Stomach (tissue), 9 donors: ENCODE data around the gene SLC17A9. TPM values are rescaled to one million over a fixed set of nuclear protein-coding genes. Genes with fewer than 3 reads are reported as not detected.

Experiments used
- DNase-seq, 2 donors: peaks; one replicate each; pipeline versions ENCODE4 v3.0.0 to v3.0.0-alpha.2; 2013 to 2019
- H3K27ac ChIP-seq, 5 donors: fragments of 200-600 bp in 4 of 5; sonication (generic) in 4 of 5; one replicate each; pipeline ENCODE4 v1.5.1; 2013 to 2019; ENCODE audit warnings: mild to moderate bottlenecking in 1 of 5, moderate library complexity in 1 of 5
- H3K27me3 ChIP-seq, 3 donors: fragments of 200-600 bp; sonication (generic); one replicate each; pipeline ENCODE4 v1.5.1; 2017 to 2019; ENCODE audit warnings: mixed run types in 1 of 3
- H3K36me3 ChIP-seq, 4 donors: fragments of 200-600 bp; sonication (generic); 1 replicate in 3 of 4; 2 replicates in 1 of 4; pipeline ENCODE4 v1.5.1; 2016 to 2019
- H3K4me1 ChIP-seq, 4 donors: fragments of 200-600 bp; sonication (generic); one replicate each; pipeline ENCODE4 v1.5.1; 2016 to 2019
- H3K4me3 ChIP-seq, 4 donors: fragments of 200-600 bp; sonication (generic) in 3 of 4; one replicate each; pipeline ENCODE4 v1.5.1; 2016 to 2019; ENCODE audit warnings: mild to moderate bottlenecking in 1 of 4
- H3K9me3 ChIP-seq, 4 donors: fragments of 200-600 bp; sonication (generic); one replicate each; pipeline ENCODE4 v1.5.1; 2016 to 2019
- EP300 ChIP-seq: sonication (generic); formaldehyde crosslinking; IDR thresholded peaks from one replicate; pipeline ENCODE4 v1.6.1; 2017; ENCODE audit warnings: antibody characterized with exemption
- POLR2A ChIP-seq, 4 donors: fragments of 450-650 bp; IDR thresholded peaks; one replicate each; pipeline ENCODE4 v1.6.1; 2016; ENCODE audit warnings: antibody characterized with exemption in 4 of 4, control low read depth in 2 of 4, mild to moderate bottlenecking in 1 of 4, moderate library complexity in 1 of 4
- POLR2AphosphoS5 ChIP-seq, 3 donors: sonication (generic); formaldehyde crosslinking; IDR thresholded peaks; one replicate each; pipeline ENCODE4 v1.6.1; 2016; ENCODE audit warnings: antibody characterized with exemption in 3 of 3
- WGBS, 5 donors: extraction: QIAGEN DNeasy Blood & Tissue Kit in 3 of 5; methylation state at CpG; one replicate each; pipeline versions ENCODE4 v1.1.5 to v1.1.7; 2013 to 2018; 5-methylcytosine and 5-hydroxymethylcytosine counted together
- intact Hi-C: fragments of 100-400 bp; cut with DNase I; formaldehyde crosslinking; loops from one replicate; pipeline ENCODE4 v1.15.1; 2023; ENCODE audit warnings: low total_unique reads
- polyA plus RNA-seq, 3 donors: library from polyadenylated mRNA; stranded (reverse); fragments of 200-250 nt; gene quantifications; one replicate each; pipeline ENCODE4 v1.2.3, GENCODE V29; 2013
- total RNA-seq, 5 donors: library from RNA; depleted of rRNA; stranded (reverse); fragments of >200 nt; gene quantifications; one replicate each; pipeline versions ENCODE4 v1.1.0 to v1.2.3, GENCODE V29; 2014 to 2016
- TF ChIP-seq, protein P1 (sequence below), 7 experiments: fragments of 450-650 bp in 4 of 7; fragments of 200-600 bp in 3 of 7; sonication (generic) in 3 of 7; IDR thresholded peaks; one replicate each; pipeline ENCODE4 v1.5.1; 2016 to 2019; ENCODE audit warnings: antibody characterized with exemption in 7 of 7, control low read depth in 2 of 7, mild to moderate bottlenecking in 1 of 7
- donor health status: healthy with polysubstance abuse.
- donor health status: Bipolar disorder and iron deficiency.
- donor health status: healthy.

SLC17A9 gene
- total and polyA plus RNA-seq, 8 donors = 1.1 to 76.4 (median 12.6) TPM

DNA sequence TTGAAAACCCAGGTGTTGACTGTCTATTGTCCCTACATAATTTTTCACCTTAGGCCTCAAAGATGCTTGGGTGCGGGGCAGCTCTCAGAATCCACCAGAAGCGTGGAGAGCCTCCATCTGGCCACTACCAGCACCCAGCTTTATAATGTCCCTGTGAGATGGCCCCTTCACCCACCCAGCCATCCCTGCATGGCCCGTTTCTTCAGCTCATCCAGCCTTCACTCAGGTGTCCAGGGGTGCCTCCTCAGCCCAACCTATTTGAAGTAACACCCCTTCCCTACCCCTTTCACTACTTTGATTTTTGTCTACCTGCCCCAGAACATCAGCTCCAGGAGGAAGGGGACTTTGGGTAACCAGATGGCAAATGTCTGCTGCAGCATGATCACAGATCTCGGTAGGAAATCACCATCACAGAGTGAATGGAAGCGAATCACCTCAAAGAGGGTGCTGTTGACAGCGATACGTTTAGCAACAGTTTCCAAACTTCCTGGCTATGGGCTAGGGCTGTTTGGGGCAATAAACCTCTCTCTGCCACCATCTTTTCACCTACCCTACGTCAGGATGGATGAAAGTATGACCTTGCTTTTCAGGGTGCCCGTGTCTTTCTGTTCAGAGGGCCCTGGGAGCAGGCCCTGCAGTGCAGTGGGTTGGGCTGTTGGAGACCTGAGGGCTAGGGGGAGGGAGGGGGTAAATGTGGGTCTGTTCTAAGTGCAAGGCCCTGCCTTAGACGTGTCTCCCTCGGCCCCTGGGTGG lies 1.2 kb upstream of the SLC17A9 start:
- H3K4me3 ChIP-seq = no peak overlapping the region

DNA sequence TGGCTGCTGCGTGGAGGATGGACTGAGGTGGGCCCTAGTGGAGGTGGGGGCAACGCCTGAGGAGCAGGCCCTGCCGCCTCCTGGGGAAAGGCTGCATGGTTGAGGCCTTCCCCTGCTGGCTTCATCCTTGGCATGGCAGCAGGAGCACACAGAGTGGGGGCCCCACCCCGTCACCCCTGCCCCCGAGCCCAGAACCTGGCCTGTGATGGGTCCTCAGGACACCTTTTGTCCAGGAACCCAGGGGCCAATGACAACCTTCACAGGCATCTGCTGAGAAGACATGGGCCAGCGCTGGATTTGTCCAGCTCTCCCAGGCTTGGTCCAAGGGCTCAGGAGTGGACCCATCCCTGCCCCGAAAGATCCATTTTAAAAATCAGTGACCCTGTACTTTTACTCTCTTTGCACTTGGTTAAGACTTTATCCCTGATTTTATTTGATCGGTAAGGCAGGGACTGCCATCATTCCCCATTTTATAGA lies 575 bp upstream of the SLC17A9 start:
- no peak for TF ChIP-seq POLR2AphosphoS5 (IDR thresholded peaks at IDR 0.05)
- TF ChIP-seq POLR2A (IDR thresholded peaks at IDR 0.05) = no peak
- no peak for TF ChIP-seq EP300
- TF ChIP-seq, protein P1, sequence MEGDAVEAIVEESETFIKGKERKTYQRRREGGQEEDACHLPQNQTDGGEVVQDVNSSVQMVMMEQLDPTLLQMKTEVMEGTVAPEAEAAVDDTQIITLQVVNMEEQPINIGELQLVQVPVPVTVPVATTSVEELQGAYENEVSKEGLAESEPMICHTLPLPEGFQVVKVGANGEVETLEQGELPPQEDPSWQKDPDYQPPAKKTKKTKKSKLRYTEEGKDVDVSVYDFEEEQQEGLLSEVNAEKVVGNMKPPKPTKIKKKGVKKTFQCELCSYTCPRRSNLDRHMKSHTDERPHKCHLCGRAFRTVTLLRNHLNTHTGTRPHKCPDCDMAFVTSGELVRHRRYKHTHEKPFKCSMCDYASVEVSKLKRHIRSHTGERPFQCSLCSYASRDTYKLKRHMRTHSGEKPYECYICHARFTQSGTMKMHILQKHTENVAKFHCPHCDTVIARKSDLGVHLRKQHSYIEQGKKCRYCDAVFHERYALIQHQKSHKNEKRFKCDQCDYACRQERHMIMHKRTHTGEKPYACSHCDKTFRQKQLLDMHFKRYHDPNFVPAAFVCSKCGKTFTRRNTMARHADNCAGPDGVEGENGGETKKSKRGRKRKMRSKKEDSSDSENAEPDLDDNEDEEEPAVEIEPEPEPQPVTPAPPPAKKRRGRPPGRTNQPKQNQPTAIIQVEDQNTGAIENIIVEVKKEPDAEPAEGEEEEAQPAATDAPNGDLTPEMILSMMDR (IDR thresholded peaks at IDR 0.05) = no peak
- Histone ChIP-seq H3K9me3 (no peaks in the 10 kb centered on the region), H3K4me3 (peak overlapping the region; percentile 33 to 50 (median 48)), H3K27me3 (no peaks in the 10 kb centered on the region), H3K36me3 (peaks cover 13 to 47% (median 40%) of the 10 kb centered on the region in 4 donors), H3K27ac (peak overlapping the region in 4 of 5 donors; percentile 84 to 92 (median 88)), H3K4me1 (peaks cover 37 to 57% (median 52%) of the 10 kb centered on the region in 4 donors)
- DNase-seq = no peak
- intact Hi-C loops = no loop called here
- WGBS, 5 donors = 67 to 88% (median 85%) methylated on average over 3 to 8 of the region's 8 CpGs

More for the DNA sequence above, 1.2 kb upstream of the SLC17A9 start:
- Histone ChIP-seq H3K27me3 (no peaks in the 10 kb centered on the region), H3K27ac (peak overlapping the region in 3 of 5 donors; percentile 84 to 89 (median 86)), H3K9me3 (no peaks in the 10 kb centered on the region), H3K36me3 (peaks cover 19 to 48% (median 46%) of the 10 kb centered on the region in 4 donors), H3K4me1 (peaks cover 37 to 63% (median 53%) of the 10 kb centered on the region in 4 donors)
- no peak for DNase-seq
- intact Hi-C loops = no loop called here
- WGBS, 5 donors = 87 to 93% (median 89%) methylated on average over 8 to 11 of the region's 11 CpGs
- TF ChIP-seq, protein P1 (IDR thresholded peaks at IDR 0.05) = no peak
- TF ChIP-seq EP300 (no peak), POLR2AphosphoS5 (IDR thresholded peaks at IDR 0.05) (no peak), POLR2A (IDR thresholded peaks at IDR 0.05) (no peak)

DNA sequence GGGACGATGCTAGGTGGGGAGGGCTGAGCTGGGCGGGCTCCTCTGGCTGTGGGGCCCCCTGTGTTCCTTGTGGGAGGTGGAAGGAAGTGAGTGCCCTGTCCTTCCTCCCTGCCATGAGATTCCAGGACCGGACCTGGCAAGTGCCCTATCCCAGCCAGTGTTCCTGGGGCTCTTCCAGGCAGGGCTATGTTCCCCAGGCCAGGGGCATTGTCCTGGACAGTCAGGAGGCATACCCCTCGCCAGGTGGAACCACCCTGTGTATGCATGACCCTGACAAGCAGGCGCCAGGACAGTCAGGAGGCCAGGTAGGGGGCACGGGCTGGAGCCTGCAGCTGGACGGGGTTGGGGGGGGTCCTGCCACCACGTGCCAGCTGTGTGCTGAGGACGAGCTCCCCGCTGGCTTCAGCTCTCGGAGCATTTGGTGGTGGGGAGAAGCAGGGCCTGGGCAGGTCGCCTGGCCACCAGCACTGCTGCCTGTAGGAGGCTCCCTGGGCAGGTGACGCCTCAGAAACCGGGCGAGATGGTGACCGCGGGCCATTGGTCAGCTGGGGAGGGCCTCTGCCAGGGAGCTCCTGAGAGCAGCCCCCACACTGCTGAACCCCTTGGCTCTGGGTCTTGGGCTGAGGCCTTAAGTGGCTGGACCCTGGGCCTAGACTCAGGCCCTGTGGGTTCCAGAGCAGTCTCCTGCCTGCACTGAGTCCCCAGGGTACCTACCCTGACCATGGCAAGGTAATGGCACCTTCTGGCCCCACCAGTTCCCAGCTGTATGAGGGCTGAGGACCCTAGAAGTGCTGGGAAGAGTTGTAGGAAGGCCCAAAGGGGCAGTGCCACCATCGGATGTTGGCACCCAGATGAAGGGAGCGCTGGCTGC lies 694 bp downstream of the SLC17A9 start:
- TF ChIP-seq, protein P1 (IDR thresholded peaks at IDR 0.05) = no peak
- no peak for TF ChIP-seq POLR2AphosphoS5 (IDR thresholded peaks at IDR 0.05)
- WGBS, 5 donors = 20 to 44% (median 36%) methylated on average over 4 to 19 of the region's 19 CpGs
- intact Hi-C loops = no loop called here
- peak in 1 of 2 donors; percentile 52 for DNase-seq
- H3K9me3 ChIP-seq = no peaks in the 10 kb centered on the region
- H3K36me3 ChIP-seq = peaks cover 10 to 47% (median 34%) of the 10 kb centered on the region in 4 donors
- H3K4me3 ChIP-seq = peak overlapping the region; percentile 33 to 50 (median 48)
- H3K27me3 ChIP-seq = no peaks in the 10 kb centered on the region
- peaks cover 37 to 53% (median 47%) of the 10 kb centered on the region in 4 donors for H3K4me1 ChIP-seq
- H3K27ac ChIP-seq = peak overlapping the region; percentile 81 to 92 (median 86)
